DND-41 (cell line): Measurements from ENCODE around the gene TRAF2.

Source experiments
- ATAC-seq: fragments of 200-7000 bp; cut with Tn5 transposase; 3 replicates; pipeline ENCODE4 v1.9.1; 2021; ENCODE audit warnings: low read depth; ENCODE audit not compliant: insufficient read depth
- DNase-seq: peaks from one replicate; pipeline ENCODE4 v3.0.0-alpha.2; 2020
- H2AFZ ChIP-seq: 2 replicates; pipeline ENCODE4 v1.6.0; 2012; ENCODE audit warnings: low read depth, low read length
- H3K27ac ChIP-seq: 2 replicates; pipeline ENCODE4 v1.5.1; 2012; ENCODE audit warnings: low read length, inconsistent platforms
- H3K27me3 ChIP-seq: fragments of 200-600 bp; sonication (generic); 2 replicates; pipeline ENCODE4 v1.6.0; 2012; ENCODE audit warnings: low read length, mild to moderate bottlenecking, inconsistent platforms; ENCODE audit not compliant: insufficient read depth, poor library complexity
- H3K36me3 ChIP-seq: 2 replicates; pipeline ENCODE4 v1.5.1; 2012; ENCODE audit warnings: low read length, inconsistent platforms; ENCODE audit not compliant: insufficient read depth
- H3K4me1 ChIP-seq: 2 replicates; pipeline ENCODE4 v1.5.1; 2012; ENCODE audit warnings: mild to moderate bottlenecking, low read length; ENCODE audit not compliant: insufficient read depth
- H3K4me2 ChIP-seq: 2 replicates; pipeline ENCODE4 v1.6.0; 2012; ENCODE audit warnings: mild to moderate bottlenecking, moderate library complexity, low read length, inconsistent platforms; ENCODE audit not compliant: insufficient read depth
- H3K4me3 ChIP-seq, 2 experiments: fragments of 200-600 bp in 1 of 2; shearing (Covaris generic) in 1 of 2; 2 replicates each; pipeline ENCODE4 v1.5.1; 2012 to 2016; ENCODE audit warnings: inconsistent platforms in 2 of 2, low read length in 2 of 2, mild to moderate bottlenecking in 2 of 2, low read depth in 1 of 2, moderate library complexity in 1 of 2
- H3K79me2 ChIP-seq: 2 replicates; pipeline ENCODE4 v1.6.0; 2012; ENCODE audit warnings: low read length, inconsistent platforms; ENCODE audit not compliant: insufficient read depth
- H3K9ac ChIP-seq: 2 replicates; pipeline ENCODE4 v1.6.0; 2012; ENCODE audit warnings: low read depth, mild to moderate bottlenecking, inconsistent platforms, low read length, moderate library complexity
- H3K9me3 ChIP-seq: 2 replicates; pipeline ENCODE4 v1.5.1; 2012; ENCODE audit warnings: low read length, moderate library complexity, mild to moderate bottlenecking, inconsistent platforms; ENCODE audit not compliant: insufficient read depth, severe bottlenecking
- H4K20me1 ChIP-seq: 2 replicates; pipeline ENCODE4 v1.6.0; 2012; ENCODE audit warnings: low read length; ENCODE audit not compliant: insufficient read depth
- EZH2 ChIP-seq: IDR thresholded peaks from 3 replicates; pipeline ENCODE4 v1.6.1; 2012; ENCODE audit warnings: borderline replicate concordance, low read depth, mild to moderate bottlenecking, moderate library complexity, low read length, inconsistent platforms; ENCODE audit not compliant: severe bottlenecking
- TF ChIP-seq, protein P1 (sequence below): IDR thresholded peaks from 2 replicates; pipeline ENCODE4 v1.5.1; 2012; ENCODE audit warnings: borderline replicate concordance, low read length, moderate library complexity, mild to moderate bottlenecking; ENCODE audit not compliant: poor library complexity, severe bottlenecking; ENCODE audit errors: extremely low read depth

The TRAF2 gene

DNA sequence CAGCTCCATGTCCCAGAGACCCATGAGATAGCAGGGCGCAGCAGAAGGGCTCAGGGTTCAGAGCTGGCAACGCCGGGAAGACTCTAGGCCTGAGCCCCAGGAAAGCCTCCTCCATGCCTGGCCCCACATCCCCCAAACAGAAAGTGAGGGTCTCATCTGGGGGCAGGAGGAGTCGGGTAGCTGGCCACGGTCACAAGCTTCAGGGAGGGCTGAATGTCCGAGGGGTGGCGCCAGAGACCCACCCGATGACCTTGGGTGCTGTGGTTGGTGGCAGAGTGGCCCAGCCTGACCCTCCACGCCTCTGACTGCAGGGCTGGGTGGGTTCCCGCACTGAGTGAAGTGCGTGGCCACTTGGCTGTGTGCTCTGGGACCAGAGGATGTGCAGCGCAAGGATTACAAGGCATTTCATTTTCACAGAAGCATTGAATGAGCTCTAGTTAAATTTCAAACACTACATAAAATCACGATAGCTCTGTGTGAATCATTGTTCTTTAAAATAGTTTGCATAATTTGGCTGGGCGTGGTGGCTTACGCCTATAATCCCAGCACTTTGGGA is 61.7 kb downstream of the TRAF2 start:
- no peak overlapping the region for H3K4me2 ChIP-seq
- no peak overlapping the region for H3K27ac ChIP-seq
- H3K79me2 ChIP-seq: peaks cover 13% of the 10 kb centered on the region
- no peak overlapping the region for H3K9ac ChIP-seq
- H3K36me3 ChIP-seq: no peaks in the 10 kb centered on the region; the same call in 1 of the 2 replicates
- DNase-seq: no peak
- H3K4me1 ChIP-seq: peaks cover 32% of the 10 kb centered on the region
- no peak overlapping the region for H2AFZ ChIP-seq
- peaks cover 6% of the 10 kb centered on the region for H4K20me1 ChIP-seq
- no peaks in the 10 kb centered on the region for H3K9me3 ChIP-seq
- no peak for TF ChIP-seq EZH2
- TF ChIP-seq, protein P1, sequence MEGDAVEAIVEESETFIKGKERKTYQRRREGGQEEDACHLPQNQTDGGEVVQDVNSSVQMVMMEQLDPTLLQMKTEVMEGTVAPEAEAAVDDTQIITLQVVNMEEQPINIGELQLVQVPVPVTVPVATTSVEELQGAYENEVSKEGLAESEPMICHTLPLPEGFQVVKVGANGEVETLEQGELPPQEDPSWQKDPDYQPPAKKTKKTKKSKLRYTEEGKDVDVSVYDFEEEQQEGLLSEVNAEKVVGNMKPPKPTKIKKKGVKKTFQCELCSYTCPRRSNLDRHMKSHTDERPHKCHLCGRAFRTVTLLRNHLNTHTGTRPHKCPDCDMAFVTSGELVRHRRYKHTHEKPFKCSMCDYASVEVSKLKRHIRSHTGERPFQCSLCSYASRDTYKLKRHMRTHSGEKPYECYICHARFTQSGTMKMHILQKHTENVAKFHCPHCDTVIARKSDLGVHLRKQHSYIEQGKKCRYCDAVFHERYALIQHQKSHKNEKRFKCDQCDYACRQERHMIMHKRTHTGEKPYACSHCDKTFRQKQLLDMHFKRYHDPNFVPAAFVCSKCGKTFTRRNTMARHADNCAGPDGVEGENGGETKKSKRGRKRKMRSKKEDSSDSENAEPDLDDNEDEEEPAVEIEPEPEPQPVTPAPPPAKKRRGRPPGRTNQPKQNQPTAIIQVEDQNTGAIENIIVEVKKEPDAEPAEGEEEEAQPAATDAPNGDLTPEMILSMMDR: peak; percentile 14
- no peaks in the 10 kb centered on the region for H3K27me3 ChIP-seq
- ATAC-seq: no peak
- no peak overlapping the region for H3K4me3 ChIP-seq

DNA sequence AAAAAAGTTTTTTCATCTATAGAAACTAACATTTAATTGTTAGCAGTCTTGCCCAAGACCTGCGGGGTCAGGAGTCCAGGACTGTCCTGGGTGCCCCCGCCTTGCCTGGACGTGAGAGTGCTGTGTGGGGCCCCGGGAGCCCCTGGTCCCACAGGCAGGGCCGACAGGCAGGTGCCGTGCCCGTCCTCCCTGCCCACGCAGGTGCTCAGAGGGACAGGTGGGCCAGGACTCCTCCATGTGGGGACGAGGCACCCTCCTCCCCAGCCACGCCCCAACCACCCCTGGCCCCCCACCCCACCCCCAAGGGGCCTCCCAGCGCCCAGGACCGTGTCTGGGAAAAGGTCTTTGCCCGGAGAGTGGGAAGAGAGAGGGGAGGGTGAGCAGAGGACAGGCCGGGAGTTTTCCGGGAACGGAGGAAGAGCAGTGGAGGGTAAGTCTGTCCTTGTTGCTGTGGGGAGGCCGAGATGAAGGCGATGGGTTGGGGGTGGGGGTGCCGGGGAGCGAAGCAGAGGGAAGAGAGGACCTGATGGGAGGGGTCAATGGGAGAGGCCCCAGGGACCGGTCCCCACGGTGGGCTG is 63.0 kb downstream of the TRAF2 start:
- Histone ChIP-seq H3K79me2 (peaks cover under 1% of the 10 kb centered on the region; the same call in 1 of the 2 replicates), H4K20me1 (no peaks in the 10 kb centered on the region), H2AFZ (peak overlapping the region; percentile 79), H3K4me3 (peak overlapping the region; percentile 15 to 63; a peak in 3 of 4 replicates), H3K4me2 (peak overlapping the region; percentile 83), H3K36me3 (no peaks in the 10 kb centered on the region), H3K9me3 (no peaks in the 10 kb centered on the region), H3K4me1 (peaks cover 23% of the 10 kb centered on the region), H3K27ac (peak overlapping the region; percentile 65), H3K27me3 (no peaks in the 10 kb centered on the region), H3K9ac (peak overlapping the region; percentile 77)
- no peak for DNase-seq
- no peak for ATAC-seq
- TF ChIP-seq EZH2: no peak
- TF ChIP-seq, protein P1: no peak

DNA sequence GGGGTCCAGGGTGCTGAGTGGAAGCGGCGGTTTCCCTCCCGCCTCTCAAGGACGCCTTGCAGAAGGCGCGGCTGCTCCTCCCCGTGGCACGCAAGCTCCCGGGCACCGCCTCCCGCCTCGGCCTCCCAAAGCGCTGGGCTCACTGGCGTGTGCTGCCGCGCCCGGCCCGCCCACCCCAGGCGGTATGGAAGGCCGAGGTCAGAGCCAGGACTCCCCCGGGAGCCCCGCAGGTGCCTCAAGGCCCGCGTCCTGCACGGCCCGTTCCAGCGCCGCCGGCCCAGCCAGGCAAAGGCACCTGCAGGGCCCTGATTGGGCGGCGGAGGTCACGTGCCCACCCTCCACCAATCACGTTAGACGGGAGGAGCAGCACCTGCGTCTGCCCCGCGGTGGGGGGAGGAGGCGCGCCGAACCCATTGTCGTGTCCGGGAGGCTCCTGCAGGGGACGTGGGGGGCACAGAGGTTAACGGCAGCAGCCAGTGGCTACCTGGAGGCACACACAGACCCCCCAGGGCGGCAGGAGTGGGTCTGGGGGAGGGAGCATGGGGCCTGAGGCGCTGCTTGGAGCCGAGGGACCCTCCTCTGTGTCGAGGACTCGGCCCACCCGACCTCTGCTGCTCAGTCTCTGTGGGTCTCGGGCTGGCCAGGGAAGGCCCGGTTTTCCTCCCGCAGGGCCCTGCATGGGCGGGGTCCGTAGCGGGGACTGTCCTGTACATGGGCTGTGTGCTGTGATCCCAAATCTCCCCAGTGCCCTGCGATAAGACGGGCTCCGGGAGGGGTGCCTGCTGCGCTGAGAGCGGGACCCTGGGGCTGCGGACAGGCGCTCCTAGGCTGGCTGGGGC is 63.7 kb downstream of the TRAF2 start:
- Histone ChIP-seq H3K79me2 (no peaks in the 10 kb centered on the region), H3K36me3 (no peaks in the 10 kb centered on the region), H3K4me2 (peak overlapping the region; percentile 83), H3K9me3 (no peaks in the 10 kb centered on the region), H3K27ac (peak overlapping the region; percentile 65), H3K4me3 (peak overlapping the region; percentile 15 to 63), H3K4me1 (peaks cover 20% of the 10 kb centered on the region), H2AFZ (peak overlapping the region; percentile 79), H3K9ac (peak overlapping the region; percentile 77), H4K20me1 (no peaks in the 10 kb centered on the region), H3K27me3 (no peaks in the 10 kb centered on the region)
- ATAC-seq: peak; percentile 94
- no peak for TF ChIP-seq EZH2
- TF ChIP-seq, protein P1: peak; percentile 34
- peak; percentile 94 for DNase-seq
